Measurements from ENCODE around the gene ROCK1.

- TF ChIP-seq, protein P1, sequence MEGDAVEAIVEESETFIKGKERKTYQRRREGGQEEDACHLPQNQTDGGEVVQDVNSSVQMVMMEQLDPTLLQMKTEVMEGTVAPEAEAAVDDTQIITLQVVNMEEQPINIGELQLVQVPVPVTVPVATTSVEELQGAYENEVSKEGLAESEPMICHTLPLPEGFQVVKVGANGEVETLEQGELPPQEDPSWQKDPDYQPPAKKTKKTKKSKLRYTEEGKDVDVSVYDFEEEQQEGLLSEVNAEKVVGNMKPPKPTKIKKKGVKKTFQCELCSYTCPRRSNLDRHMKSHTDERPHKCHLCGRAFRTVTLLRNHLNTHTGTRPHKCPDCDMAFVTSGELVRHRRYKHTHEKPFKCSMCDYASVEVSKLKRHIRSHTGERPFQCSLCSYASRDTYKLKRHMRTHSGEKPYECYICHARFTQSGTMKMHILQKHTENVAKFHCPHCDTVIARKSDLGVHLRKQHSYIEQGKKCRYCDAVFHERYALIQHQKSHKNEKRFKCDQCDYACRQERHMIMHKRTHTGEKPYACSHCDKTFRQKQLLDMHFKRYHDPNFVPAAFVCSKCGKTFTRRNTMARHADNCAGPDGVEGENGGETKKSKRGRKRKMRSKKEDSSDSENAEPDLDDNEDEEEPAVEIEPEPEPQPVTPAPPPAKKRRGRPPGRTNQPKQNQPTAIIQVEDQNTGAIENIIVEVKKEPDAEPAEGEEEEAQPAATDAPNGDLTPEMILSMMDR (conservative IDR thresholded peaks at IDR 0.05; ENCODE audit: low read length): no peak
- TF ChIP-seq EZH2phosphoT487 (IDR thresholded peaks at IDR 0.05; ENCODE audit: borderline replicate concordance): no peak
Observed at GRCh38 chr18:21105936-21106335, 5.7 kb downstream of the ROCK1 start.

Measured in Loucy (cell line).